PFSK-1 (cell line): Measurements from ENCODE around the gene CD302.

ENCODE experiments used
- FOXP2 ChIP-seq: optimal IDR thresholded peaks from 2 replicates; pipeline ENCODE3; 2011; ENCODE audit warnings: borderline replicate concordance, control low read depth, inconsistent platforms; ENCODE audit not compliant: insufficient read depth; ENCODE audit errors: extremely low read length, extremely low read depth
- POLR2AphosphoS5 ChIP-seq: IDR thresholded peaks from 2 replicates; pipeline ENCODE4 v1.6.1; 2012; ENCODE audit warnings: low read depth, mild to moderate bottlenecking, control low read depth, low read length, moderate library complexity
- SIN3A ChIP-seq: IDR thresholded peaks from 2 replicates; pipeline ENCODE4 v1.6.1; 2012; ENCODE audit warnings: mild to moderate bottlenecking, low read length, moderate library complexity, borderline replicate concordance; ENCODE audit not compliant: insufficient read depth
- TAF1 ChIP-seq: IDR thresholded peaks from 2 replicates; pipeline ENCODE4 v1.6.1; 2012; ENCODE audit warnings: low read length, control low read depth, borderline replicate concordance; ENCODE audit not compliant: insufficient read depth
- TF ChIP-seq, protein P1 (sequence below), 2 experiments: IDR thresholded peaks; 2 replicates each; pipeline versions ENCODE4 v1.6.1 to v1.8.0; 2011 to 2012; ENCODE audit warnings: low read depth in 2 of 2, low read length in 2 of 2, control low read depth in 1 of 2, inconsistent platforms in 1 of 2, mild to moderate bottlenecking in 1 of 2, moderate library complexity in 1 of 2; ENCODE audit not compliant: insufficient read depth in 1 of 2

CD302 gene

GRCh38 chr2:159811232-159811631 lies 13.2 kb upstream of the CD302 start:
- TF ChIP-seq POLR2AphosphoS5 (no peak), SIN3A (no peak)
- TF ChIP-seq, protein P1, sequence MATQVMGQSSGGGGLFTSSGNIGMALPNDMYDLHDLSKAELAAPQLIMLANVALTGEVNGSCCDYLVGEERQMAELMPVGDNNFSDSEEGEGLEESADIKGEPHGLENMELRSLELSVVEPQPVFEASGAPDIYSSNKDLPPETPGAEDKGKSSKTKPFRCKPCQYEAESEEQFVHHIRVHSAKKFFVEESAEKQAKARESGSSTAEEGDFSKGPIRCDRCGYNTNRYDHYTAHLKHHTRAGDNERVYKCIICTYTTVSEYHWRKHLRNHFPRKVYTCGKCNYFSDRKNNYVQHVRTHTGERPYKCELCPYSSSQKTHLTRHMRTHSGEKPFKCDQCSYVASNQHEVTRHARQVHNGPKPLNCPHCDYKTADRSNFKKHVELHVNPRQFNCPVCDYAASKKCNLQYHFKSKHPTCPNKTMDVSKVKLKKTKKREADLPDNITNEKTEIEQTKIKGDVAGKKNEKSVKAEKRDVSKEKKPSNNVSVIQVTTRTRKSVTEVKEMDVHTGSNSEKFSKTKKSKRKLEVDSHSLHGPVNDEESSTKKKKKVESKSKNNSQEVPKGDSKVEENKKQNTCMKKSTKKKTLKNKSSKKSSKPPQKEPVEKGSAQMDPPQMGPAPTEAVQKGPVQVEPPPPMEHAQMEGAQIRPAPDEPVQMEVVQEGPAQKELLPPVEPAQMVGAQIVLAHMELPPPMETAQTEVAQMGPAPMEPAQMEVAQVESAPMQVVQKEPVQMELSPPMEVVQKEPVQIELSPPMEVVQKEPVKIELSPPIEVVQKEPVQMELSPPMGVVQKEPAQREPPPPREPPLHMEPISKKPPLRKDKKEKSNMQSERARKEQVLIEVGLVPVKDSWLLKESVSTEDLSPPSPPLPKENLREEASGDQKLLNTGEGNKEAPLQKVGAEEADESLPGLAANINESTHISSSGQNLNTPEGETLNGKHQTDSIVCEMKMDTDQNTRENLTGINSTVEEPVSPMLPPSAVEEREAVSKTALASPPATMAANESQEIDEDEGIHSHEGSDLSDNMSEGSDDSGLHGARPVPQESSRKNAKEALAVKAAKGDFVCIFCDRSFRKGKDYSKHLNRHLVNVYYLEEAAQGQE (IDR thresholded peaks at IDR 0.05; ENCODE audit: insufficient read depth in 1 of 2, low read depth in 2 of 2, low read length in 2 of 2) = no peak

GRCh38 chr2:159808032-159808425 lies 10.0 kb upstream of the CD302 start:
- TF ChIP-seq POLR2AphosphoS5 = no peak
- TF ChIP-seq SIN3A = no peak
- TF ChIP-seq FOXP2 = no peak
- TF ChIP-seq, protein P1 (IDR thresholded peaks at IDR 0.05; ENCODE audit: insufficient read depth in 1 of 2, low read depth in 2 of 2, low read length in 2 of 2) = no peak
- TF ChIP-seq TAF1 = no peak

DNA sequence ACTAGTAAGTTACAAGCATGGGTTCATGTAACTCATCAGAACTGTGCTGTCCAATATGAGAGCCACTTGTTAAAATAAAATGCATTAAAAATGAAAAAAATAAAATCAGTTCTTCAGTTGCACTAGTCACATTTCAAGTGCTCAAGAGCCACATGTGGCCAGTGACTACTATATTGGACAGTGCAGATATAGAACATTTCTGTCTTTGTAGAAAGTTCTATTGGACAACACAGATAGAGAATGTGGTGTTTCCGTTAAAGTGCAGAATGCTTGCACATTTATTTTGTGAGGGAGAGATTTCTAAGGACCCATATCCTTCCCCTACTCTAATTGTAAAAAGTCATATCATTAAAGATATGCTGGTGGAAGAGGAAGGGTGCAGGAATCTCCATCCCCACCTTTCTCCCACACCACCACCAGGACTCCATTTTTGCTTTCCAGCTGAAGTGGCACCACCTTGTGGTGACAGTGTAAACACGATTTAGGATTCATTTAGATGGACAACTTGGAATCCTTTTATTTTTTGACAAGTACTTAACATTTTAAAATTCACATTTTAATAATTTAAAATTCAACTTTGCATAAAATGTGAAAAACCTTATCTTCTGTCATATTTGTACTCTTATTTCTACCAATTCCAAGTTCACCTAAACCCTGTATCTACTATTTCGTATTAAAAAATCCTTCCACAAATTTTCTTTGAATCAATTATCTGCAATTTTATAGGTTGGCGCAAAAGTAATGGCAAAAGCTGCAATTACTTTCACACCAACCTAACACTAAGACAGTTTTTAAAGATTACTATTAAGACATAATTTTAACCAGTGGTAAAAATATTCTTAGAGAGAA lies 9.4 kb upstream of the CD302 start:
- TF ChIP-seq SIN3A (no peak), POLR2AphosphoS5 (no peak), FOXP2 (no peak), TAF1 (no peak)
- TF ChIP-seq, protein P1 (IDR thresholded peaks at IDR 0.05; ENCODE audit: insufficient read depth in 1 of 2, low read depth in 2 of 2, low read length in 2 of 2) = no peak

DNA sequence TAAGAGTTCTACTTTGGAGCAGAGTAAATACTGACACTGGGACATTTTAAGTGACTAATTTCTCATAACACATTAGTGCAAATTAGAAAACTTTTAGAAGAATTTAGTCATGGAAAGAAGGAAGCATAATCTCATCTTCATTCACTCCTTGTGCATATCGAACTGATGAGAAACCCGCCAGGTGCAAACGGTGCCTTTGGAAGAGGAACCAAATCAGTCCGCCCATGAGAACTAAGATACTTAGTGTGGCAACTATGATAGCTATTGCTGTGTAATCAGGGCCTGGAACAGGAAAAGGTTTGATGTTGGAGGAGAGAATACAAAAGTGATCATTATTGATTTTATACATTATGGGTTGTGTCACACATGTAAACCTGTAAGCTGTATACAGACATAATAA lies 6.9 kb upstream of the CD302 start:
- no peak for TF ChIP-seq SIN3A
- TF ChIP-seq POLR2AphosphoS5 = no peak
- no peak for TF ChIP-seq FOXP2
- TF ChIP-seq TAF1 = no peak
- TF ChIP-seq, protein P1 (IDR thresholded peaks at IDR 0.05; ENCODE audit: insufficient read depth in 1 of 2, low read depth in 2 of 2, low read length in 2 of 2) = no peak
